Activated CD4-positive, alpha-beta T cell treated with anti-CD3 and anti-CD28 coated beads for 36 hours (primary cell): ENCODE data around the gene LSG1. TPM values are rescaled to one million over a fixed set of nuclear protein-coding genes. Genes with fewer than 3 reads are reported as not detected.

Experiments
- ATAC-seq: fragments of 200-7000 bp; cut with Tn5 transposase; one replicate; pipeline ENCODE4 v1.10.0; 2021; ENCODE audit warnings: mild to moderate bottlenecking, moderate library complexity
- CTCF ChIA-PET: fragments of 350-600 bp; sonication (Branson Sonifier 250); formaldehyde crosslinking; loops from one replicate; lab custom pipeline; 2021; ENCODE audit warnings: antibody characterized with exemption; lab: Charles Lee
- POLR2A ChIA-PET: fragments of 350-600 bp; sonication (Branson Sonifier 250); formaldehyde crosslinking; loops from one replicate; lab custom pipeline; 2021; ENCODE audit warnings: antibody characterized with exemption, inconsistent platforms; lab: Charles Lee
- DNase-seq: peaks from one replicate; pipeline ENCODE4 v3.0.0-alpha.2; 2020
- H3K27ac Mint-ChIP-seq: one replicate; pipeline ENCODE4 v1.8.0; 2021; ENCODE audit warnings: mixed read lengths
- H3K27me3 Mint-ChIP-seq: one replicate; pipeline ENCODE4 v1.8.0; 2021; ENCODE audit warnings: mixed read lengths
- H3K36me3 Mint-ChIP-seq: one replicate; pipeline ENCODE4 v1.8.0; 2021; ENCODE audit warnings: low read depth, mixed read lengths
- H3K4me1 Mint-ChIP-seq: one replicate; pipeline ENCODE4 v1.8.0; 2021; ENCODE audit warnings: mixed read lengths
- H3K4me3 Mint-ChIP-seq: one replicate; pipeline ENCODE4 v1.8.0; 2021; ENCODE audit warnings: mild to moderate bottlenecking, moderate library complexity, mixed read lengths
- H3K9me3 Mint-ChIP-seq: one replicate; pipeline ENCODE4 v1.8.0; 2021; ENCODE audit warnings: low read depth, mixed read lengths
- intact Hi-C, 2 experiments: fragments of 100-400 bp; cut with DNase I in 1 of 2; cut with micrococcal nuclease in 1 of 2; formaldehyde crosslinking; loops; one replicate each; pipeline versions ENCODE4 v1.14.2 to v1.15.1; 2022 to 2024; cut with DNase I, micrococcal nuclease
- total RNA-seq, 2 experiments: library from RNA; stranded (reverse); gene quantifications; one replicate each; pipeline ENCODE4 v1.2.3, GENCODE V29; 2021

Gene LSG1
- total RNA-seq, 2 experiments from 2014 or later: 41.4 to 43.9 TPM

GRCh38 chr3:194659778-194660177 lies 12.2 kb downstream of the LSG1 start:
- no peaks in the 10 kb centered on the region for H3K27me3 Mint-ChIP-seq
- peaks cover 22% of the 10 kb centered on the region for H3K4me1 Mint-ChIP-seq
- no peak overlapping the region for H3K27ac Mint-ChIP-seq
- peaks cover 43% of the 10 kb centered on the region for H3K36me3 Mint-ChIP-seq
- H3K9me3 Mint-ChIP-seq: no peaks in the 10 kb centered on the region
- intact Hi-C loops: no loop called here
- ATAC-seq (no peak), DNase-seq (no peak)
- ChIA-PET POLR2A (no interaction called here), CTCF (interaction anchor here (0.8 to 5.3 kb wide), 4 partner anchors 12 to 316 kb away, joined by 3 to 44 read pairs (median 4); partner anchors contain the start of gene LSG1)
- no peak overlapping the region for H3K4me3 Mint-ChIP-seq

- Mint-ChIP-seq H3K36me3 (peaks cover 48% of the 10 kb centered on the region), H3K4me1 (peaks cover 28% of the 10 kb centered on the region), H3K27me3 (no peaks in the 10 kb centered on the region), H3K4me3 (no peak overlapping the region), H3K9me3 (no peaks in the 10 kb centered on the region), H3K27ac (peak overlapping the region; percentile 2)
- DNase-seq (no peak), ATAC-seq (no peak)
- ChIA-PET POLR2A (no interaction called here), CTCF (interaction anchor here (0.6 to 5.3 kb wide), 4 partner anchors 10 to 322 kb away, joined by 3 to 44 read pairs (median 4); partner anchors contain the start of gene LSG1)
- intact Hi-C loops: no loop called here
Observed at GRCh38 chr3:194658477-194659242, 13.3 kb downstream of the LSG1 start.

GRCh38 chr3:194657439-194657838 lies 14.6 kb downstream of the LSG1 start:
- Mint-ChIP-seq H3K9me3 (no peaks in the 10 kb centered on the region), H3K27me3 (no peaks in the 10 kb centered on the region), H3K4me1 (peaks cover 28% of the 10 kb centered on the region), H3K36me3 (peaks cover 54% of the 10 kb centered on the region), H3K4me3 (no peak overlapping the region), H3K27ac (no peak overlapping the region)
- ChIA-PET CTCF (interaction anchor here (0.6 to 1.4 kb wide), 4 partner anchors 11 to 38 kb away, joined by 3 to 9 read pairs (median 4); partner anchors contain the start of gene LSG1), POLR2A (no interaction called here)
- DNase-seq (no peak), ATAC-seq (no peak)
- intact Hi-C loops: no loop called here

- ChIA-PET POLR2A (interaction anchor here (0.9 to 1.3 kb wide), 2 partner anchors 10 to 70 kb away, joined by 3 to 7 read pairs; no protein-coding TSS in a partner anchor), CTCF (interaction anchor here (0.9 to 2.0 kb wide), 3 partner anchors 18 to 28 kb away, joined by 4 to 13 read pairs (median 6); partner anchors contain the start of gene LSG1)
- intact Hi-C loops: loop anchor here in 1 of 2 experiments (1.0 kb wide), 1 partner anchor 8 kb away; no protein-coding TSS in a partner anchor
- DNase-seq (peak; percentile 32), ATAC-seq (peak; percentile 89)
- no peaks in the 10 kb centered on the region for H3K9me3 Mint-ChIP-seq
- H3K4me3 Mint-ChIP-seq: peak overlapping the region; percentile 39
- H3K36me3 Mint-ChIP-seq: peaks cover 69% of the 10 kb centered on the region
- no peaks in the 10 kb centered on the region for H3K27me3 Mint-ChIP-seq
- peaks cover 18% of the 10 kb centered on the region for H3K4me1 Mint-ChIP-seq
- H3K27ac Mint-ChIP-seq: peak overlapping the region; percentile 90
Observed at GRCh38 chr3:194654443-194654842, 17.5 kb downstream of the LSG1 start.

GRCh38 chr3:194647747-194648146 lies 24.2 kb downstream of the LSG1 start:
- Mint-ChIP-seq H3K36me3 (peaks cover 66% of the 10 kb centered on the region), H3K9me3 (no peaks in the 10 kb centered on the region), H3K4me3 (no peak overlapping the region), H3K27ac (peak overlapping the region; percentile 22), H3K4me1 (peaks cover 3% of the 10 kb centered on the region), H3K27me3 (no peaks in the 10 kb centered on the region)
- ChIA-PET POLR2A (no interaction called here), CTCF (no interaction called here)
- intact Hi-C loops: no loop called here
- no peak for DNase-seq
- no peak for ATAC-seq

GRCh38 chr3:194642769-194643168 lies 29.2 kb downstream of the LSG1 start:
- no peak for ATAC-seq
- peaks cover 53% of the 10 kb centered on the region for H3K36me3 Mint-ChIP-seq
- POLR2A ChIA-PET: no interaction called here

GRCh38 chr3:194640829-194641228 lies 31.2 kb downstream of the LSG1 start:
- Mint-ChIP-seq H3K4me1 (peaks cover 11% of the 10 kb centered on the region), H3K36me3 (peaks cover 43% of the 10 kb centered on the region), H3K4me3 (no peak overlapping the region), H3K27ac (no peak overlapping the region), H3K27me3 (no peaks in the 10 kb centered on the region), H3K9me3 (no peaks in the 10 kb centered on the region)
- ChIA-PET CTCF (interaction anchor here (1.5 to 1.7 kb wide), 2 partner anchors 11 to 31 kb away, joined by 4 to 6 read pairs; partner anchors contain the start of gene LSG1), POLR2A (no interaction called here)
- intact Hi-C loops: no loop called here
- DNase-seq (peak; percentile 59), ATAC-seq (peak; percentile 71)

More at GRCh38 chr3:194642769-194643168, 29.2 kb downstream of the LSG1 start:
- no peak overlapping the region for H3K4me3 Mint-ChIP-seq
- H3K27me3 Mint-ChIP-seq: no peaks in the 10 kb centered on the region
- intact Hi-C loops: no loop called here
- no peak for DNase-seq
- CTCF ChIA-PET: interaction anchor here (0.5 to 1.7 kb wide), 7 partner anchors 9 to 565 kb away, joined by 3 to 8 read pairs (median 3); partner anchors contain the start of genes LSG1 and TMEM44
- H3K9me3 Mint-ChIP-seq: no peaks in the 10 kb centered on the region
- peaks cover 11% of the 10 kb centered on the region for H3K4me1 Mint-ChIP-seq
- no peak overlapping the region for H3K27ac Mint-ChIP-seq

DNA sequence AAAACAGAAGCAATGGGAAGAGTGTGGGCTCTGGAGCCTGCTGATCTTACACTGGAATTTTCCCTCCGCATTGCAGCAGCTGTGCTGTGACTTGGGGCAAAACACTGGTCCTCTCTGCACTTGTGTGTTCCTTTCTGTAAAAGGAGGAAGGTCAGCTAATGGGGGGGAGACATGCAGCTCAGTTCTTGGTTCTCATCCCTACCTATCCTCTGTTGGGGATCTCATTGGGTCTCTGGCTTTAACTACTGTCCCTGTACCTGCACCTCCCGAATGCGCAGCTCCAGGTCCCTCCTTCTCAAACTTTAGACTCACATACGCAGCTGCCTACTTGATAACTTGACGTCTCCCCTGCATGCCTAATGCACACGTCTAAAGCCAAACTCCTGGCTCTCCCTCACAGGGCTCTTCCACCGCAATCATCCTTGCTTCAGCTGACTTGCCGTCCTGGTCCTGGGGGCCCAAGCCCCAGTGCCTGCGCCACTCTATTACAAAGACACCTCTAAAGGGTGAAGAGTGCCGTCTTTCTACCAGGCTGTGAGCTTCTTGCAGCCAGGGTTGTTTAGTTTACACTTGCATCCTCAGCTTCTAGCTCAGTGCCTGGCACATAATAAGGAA lies 32.9 kb downstream of the LSG1 start:
- Mint-ChIP-seq H3K36me3 (peaks cover 30% of the 10 kb centered on the region), H3K27me3 (no peaks in the 10 kb centered on the region), H3K4me3 (no peak overlapping the region), H3K27ac (peak overlapping the region; percentile 21), H3K4me1 (peaks cover 9% of the 10 kb centered on the region), H3K9me3 (no peaks in the 10 kb centered on the region)
- intact Hi-C loops: no loop called here
- DNase-seq (no peak), ATAC-seq (no peak)
- CTCF ChIA-PET: interaction anchor here (0.6 to 1.4 kb wide), 3 partner anchors 33 to 295 kb away, joined by 3 to 6 read pairs (median 3); partner anchors contain the start of gene LSG1
- POLR2A ChIA-PET: interaction anchor here (0.6 kb wide), 1 partner anchor 173 kb away, joined by 7 read pairs; no protein-coding TSS in a partner anchor

DNA sequence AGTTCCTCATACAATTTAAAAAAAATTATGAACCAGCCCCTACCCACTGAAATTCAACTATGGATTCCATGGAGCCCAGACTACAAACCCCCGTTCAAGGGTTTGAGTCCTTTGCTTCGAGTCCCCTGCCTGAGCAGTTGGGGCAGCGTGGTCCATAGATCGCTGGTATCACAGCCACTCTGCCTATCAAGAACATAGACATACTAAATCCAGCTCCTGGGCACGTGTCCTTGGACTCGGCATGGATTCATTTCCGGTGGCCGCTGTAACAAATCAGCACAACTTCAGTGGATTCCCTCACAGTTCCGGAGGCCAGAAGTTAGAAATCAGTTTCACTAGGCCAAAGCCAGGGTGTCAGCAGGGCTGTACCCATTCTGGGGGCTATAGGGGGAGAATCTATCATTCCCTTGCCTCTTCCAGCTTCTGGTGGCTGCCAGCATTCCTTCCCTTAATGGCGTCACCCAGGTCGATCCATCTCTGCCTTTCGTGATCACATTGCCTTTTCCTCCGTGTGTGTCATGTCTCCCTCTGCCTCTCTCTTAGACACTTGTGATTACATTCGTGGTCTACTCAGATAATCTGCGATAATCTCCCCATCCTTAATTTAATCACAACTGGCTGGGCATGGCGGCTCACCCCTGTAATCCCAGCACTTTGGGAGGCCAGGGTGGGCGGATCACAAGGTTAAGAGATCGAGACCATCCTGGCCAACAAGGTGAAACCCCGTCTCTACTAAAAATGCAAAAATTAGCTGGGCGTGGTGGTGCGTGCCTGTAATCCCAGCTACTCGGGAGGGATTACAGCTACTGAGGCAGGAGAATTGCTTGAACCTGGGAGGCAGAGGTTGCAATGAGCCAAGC lies 34.2 kb downstream of the LSG1 start:
- Mint-ChIP-seq H3K9me3 (no peaks in the 10 kb centered on the region), H3K4me1 (peaks cover 11% of the 10 kb centered on the region), H3K4me3 (no peak overlapping the region), H3K27ac (no peak overlapping the region), H3K27me3 (no peaks in the 10 kb centered on the region), H3K36me3 (peaks cover 24% of the 10 kb centered on the region)
- ATAC-seq: no peak
- intact Hi-C loops: no loop called here
- ChIA-PET CTCF (interaction anchor here (0.8 to 1.4 kb wide), 2 partner anchors 12 to 34 kb away, joined by 3 to 6 read pairs; partner anchors contain the start of gene LSG1), POLR2A (no interaction called here)
- DNase-seq: no peak

DNA sequence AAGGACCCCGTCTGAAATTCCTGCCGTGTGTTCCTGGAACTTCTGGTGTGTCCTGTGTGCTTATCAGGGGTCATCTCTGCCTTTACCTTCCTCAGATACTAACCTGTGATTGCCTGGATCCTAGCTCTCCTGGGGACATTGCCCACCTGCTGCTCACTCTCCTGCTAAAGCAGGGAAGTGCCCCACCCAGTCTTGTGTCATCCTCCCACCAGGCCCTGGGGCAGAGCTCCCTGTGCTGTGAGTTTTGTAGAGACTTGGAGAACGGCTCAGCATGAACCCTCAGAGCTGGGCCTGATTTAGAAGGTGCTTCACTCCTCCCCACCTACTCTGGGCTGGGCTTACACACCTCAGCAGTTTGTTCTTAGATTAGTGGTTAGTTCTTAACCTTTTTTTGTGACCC lies 34.9 kb downstream of the LSG1 start:
- H3K4me3 Mint-ChIP-seq: no peak overlapping the region

More for the DNA sequence above, 34.9 kb downstream of the LSG1 start:
- DNase-seq: no peak
- H3K4me1 Mint-ChIP-seq: peaks cover 12% of the 10 kb centered on the region
- no peaks in the 10 kb centered on the region for H3K27me3 Mint-ChIP-seq
- H3K27ac Mint-ChIP-seq: no peak overlapping the region
- peaks cover 21% of the 10 kb centered on the region for H3K36me3 Mint-ChIP-seq
- POLR2A ChIA-PET: no interaction called here
- ATAC-seq: no peak
- intact Hi-C loops: no loop called here
- CTCF ChIA-PET: no interaction called here
- no peaks in the 10 kb centered on the region for H3K9me3 Mint-ChIP-seq
